Subcutaneous adipose tissue (tissue), 4 donors: Measurements from ENCODE around the gene HMGCS2. TPM values are rescaled to one million over a fixed set of nuclear protein-coding genes. Genes with fewer than 3 reads are reported as not detected.

ENCODE experiments used
- CTCF ChIP-seq: fragments of 450-650 bp; IDR thresholded peaks from one replicate; pipeline ENCODE4 v1.5.1; 2016; ENCODE audit warnings: low read depth, mild to moderate bottlenecking, control low read depth, antibody characterized with exemption, moderate library complexity
- total RNA-seq, 4 donors: library from RNA; depleted of rRNA; stranded (reverse); fragments of >200 nt; gene quantifications; one replicate each; pipeline ENCODE4 v1.1.0, GENCODE V29; 2016

HMGCS2 gene
- total RNA-seq, 4 donors from 2014 or later, result 0.34 to 0.49 TPM; not detected in 2

GRCh38 chr1:119752592-119752991 is 16.1 kb downstream of the HMGCS2 start:
- TF ChIP-seq CTCF, result no peak

DNA sequence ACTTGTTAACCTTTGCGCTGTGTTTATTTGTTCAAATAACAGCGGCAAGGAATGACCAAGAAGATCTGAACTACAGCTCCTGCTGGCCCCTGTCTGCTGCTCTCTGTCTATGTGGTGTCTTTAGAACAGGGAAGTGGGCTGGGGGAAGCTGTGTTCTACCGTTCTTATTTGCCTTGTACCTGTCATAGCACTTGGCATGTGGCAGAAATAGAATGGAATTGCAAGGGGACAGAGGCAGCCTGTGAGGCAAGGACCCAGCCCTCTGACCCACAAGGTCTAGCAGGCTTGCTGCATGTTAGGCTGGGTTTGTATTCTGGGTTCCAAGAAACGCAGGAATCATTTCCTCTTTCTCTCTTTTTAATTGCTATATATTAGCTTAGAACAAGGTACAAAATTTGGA is 20.7 kb downstream of the HMGCS2 start:
- no peak for TF ChIP-seq CTCF

GRCh38 chr1:119747451-119747850 is 21.3 kb downstream of the HMGCS2 start:
- TF ChIP-seq CTCF, result no peak

GRCh38 chr1:119745034-119745433 is 23.7 kb downstream of the HMGCS2 start:
- no peak for TF ChIP-seq CTCF

GRCh38 chr1:119744598-119744942 is 24.1 kb downstream of the HMGCS2 start:
- TF ChIP-seq CTCF, result no peak

DNA sequence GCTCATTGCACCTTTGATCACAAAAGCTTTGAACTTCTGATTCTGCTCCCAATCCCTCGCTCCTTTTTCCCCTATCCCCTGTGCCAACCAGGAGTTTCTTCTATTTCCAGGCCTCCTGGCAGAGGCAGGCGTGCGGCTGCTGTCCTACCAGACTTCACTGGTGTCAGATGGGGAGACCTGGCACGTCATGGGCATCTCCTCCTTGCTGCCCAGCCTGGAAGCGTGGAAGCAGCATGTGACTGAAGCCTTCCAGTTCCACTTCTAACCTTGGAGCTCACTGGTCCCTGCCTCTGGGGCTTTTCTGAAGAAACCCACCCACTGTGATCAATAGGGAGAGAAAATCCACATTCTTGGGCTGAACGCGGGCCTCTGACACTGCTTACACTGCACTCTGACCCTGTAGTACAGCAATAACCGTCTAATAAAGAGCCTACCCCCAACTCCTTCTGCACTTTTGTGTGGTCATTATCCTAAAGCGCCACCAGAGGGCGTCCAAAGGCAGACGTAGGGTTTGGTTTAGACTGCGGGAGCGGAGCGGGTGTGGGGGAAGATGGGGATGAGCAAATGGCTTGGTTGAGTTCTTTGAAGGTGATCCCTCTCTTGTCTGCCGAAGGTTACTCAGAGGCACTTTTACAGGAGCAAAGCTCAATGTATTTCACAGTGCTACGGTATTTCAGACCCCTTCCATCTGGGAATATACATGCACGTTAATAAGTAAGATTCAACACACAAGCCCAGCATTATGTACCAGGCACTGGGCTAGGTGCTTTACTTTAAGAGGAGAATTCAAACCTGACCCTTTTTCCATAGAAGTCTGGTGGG is 24.7 kb downstream of the HMGCS2 start:
- TF ChIP-seq CTCF, result no peak

GRCh38 chr1:119743308-119743707 is 25.4 kb downstream of the HMGCS2 start:
- TF ChIP-seq CTCF, result no peak
